Neural cell (in vitro differentiated cells): ENCODE results near the gene COMMD4. TPM values are rescaled to one million over a fixed set of nuclear protein-coding genes. Genes with fewer than 3 reads are reported as not detected.

Source experiments
- H2AFZ ChIP-seq: fragments of 200-600, 300-800 bp; sonication (generic), shearing (Covaris generic); 2 replicates; pipeline ENCODE4 v1.6.0; 2014; ENCODE audit warnings: low read depth, mild to moderate bottlenecking, antibody characterized with exemption, low read length, moderate library complexity
- H3F3A ChIP-seq: fragments of 200-600 bp; shearing (Covaris generic); 2 replicates; pipeline ENCODE4 v1.6.1; 2016; ENCODE audit warnings: mild to moderate bottlenecking, moderate library complexity, mixed read lengths, antibody characterized with exemption, low read length; ENCODE audit not compliant: insufficient read depth, poor library complexity, severe bottlenecking
- H3K27ac ChIP-seq: fragments of 200-600, 300-800 bp; sonication (generic), shearing (Covaris generic); 2 replicates; pipeline ENCODE4 v1.5.1; 2014; ENCODE audit warnings: mild to moderate bottlenecking, low read length, moderate library complexity
- H3K27me3 ChIP-seq: fragments of 300-800, 200-600 bp; sonication (generic), shearing (Covaris generic); 2 replicates; pipeline ENCODE4 v1.6.0; 2014; ENCODE audit warnings: mild to moderate bottlenecking, low read depth, low read length, moderate library complexity; ENCODE audit not compliant: insufficient read depth
- H3K36me3 ChIP-seq: fragments of 300-800, 200-600 bp; sonication (generic), shearing (Covaris generic); 2 replicates; pipeline ENCODE4 v1.5.1; 2014; ENCODE audit warnings: mild to moderate bottlenecking, antibody characterized with exemption, low read length, moderate library complexity; ENCODE audit not compliant: insufficient read depth
- H3K4me2 ChIP-seq: fragments of 300-800, 200-600 bp; sonication (generic), shearing (Covaris generic); 2 replicates; pipeline ENCODE4 v1.6.0; 2014; ENCODE audit warnings: mild to moderate bottlenecking, low read length
- H3K4me3 ChIP-seq: fragments of 300-800, 200-600 bp; sonication (generic), shearing (Covaris generic); 2 replicates; pipeline ENCODE4 v1.5.1; 2014; ENCODE audit warnings: mild to moderate bottlenecking, low read length, moderate library complexity
- H3K79me2 ChIP-seq: fragments of 200-600 bp; shearing (Covaris generic); replicated peaks from 2 replicates; pipeline ENCODE4 v1.6.0; 2014; ENCODE audit warnings: mild to moderate bottlenecking, low read length, moderate library complexity; ENCODE audit not compliant: insufficient read depth
- H3K9ac ChIP-seq: fragments of 300-800, 200-600 bp; sonication (generic), shearing (Covaris generic); 2 replicates; pipeline ENCODE4 v1.6.1; 2016; ENCODE audit warnings: mild to moderate bottlenecking, low read length, mixed read lengths
- H3K9me2 ChIP-seq: fragments of 200-600 bp; shearing (Covaris generic); 2 replicates; pipeline ENCODE4 v1.6.1; 2016; ENCODE audit warnings: mild to moderate bottlenecking, low read length, mixed read lengths; ENCODE audit not compliant: insufficient read depth
- H3K9me3 ChIP-seq: fragments of 200-600, 300-800 bp; sonication (generic), shearing (Covaris generic); 2 replicates; pipeline ENCODE4 v1.6.1; 2016; ENCODE audit warnings: mild to moderate bottlenecking, mixed run types, low read length, moderate library complexity, mixed read lengths
- H4K20me1 ChIP-seq: fragments of 200-600 bp; shearing (Covaris generic); 2 replicates; pipeline ENCODE4 v1.6.1; 2016; ENCODE audit warnings: mild to moderate bottlenecking, mixed run types; ENCODE audit not compliant: insufficient read depth
- CTCF ChIP-seq: fragments of 450-650 bp; IDR thresholded peaks from 2 replicates; pipeline ENCODE4 v1.5.1; 2014; ENCODE audit warnings: antibody characterized with exemption, mild to moderate bottlenecking, moderate library complexity; ENCODE audit not compliant: poor library complexity, severe bottlenecking
- EP300 ChIP-seq: fragments of 450-650 bp; conservative IDR thresholded peaks from 2 replicates; pipeline ENCODE4 v1.6.1; 2014; ENCODE audit warnings: antibody characterized with exemption, mild to moderate bottlenecking, moderate library complexity; ENCODE audit not compliant: poor library complexity, severe bottlenecking
- MXI1 ChIP-seq: fragments of 450-650 bp; conservative IDR thresholded peaks from 2 replicates; pipeline ENCODE4 v1.6.1; 2014; ENCODE audit warnings: antibody characterized with exemption, mild to moderate bottlenecking; ENCODE audit not compliant: poor library complexity, severe bottlenecking
- POLR2AphosphoS5 ChIP-seq: IDR thresholded peaks from 2 replicates; pipeline ENCODE4 v1.6.1; 2012
- RAD21 ChIP-seq: fragments of 450-650 bp; conservative IDR thresholded peaks from 2 replicates; pipeline ENCODE4 v1.6.1; 2014; ENCODE audit warnings: antibody characterized with exemption, mild to moderate bottlenecking, moderate library complexity
- REST ChIP-seq: IDR thresholded peaks from 2 replicates; pipeline ENCODE4 v1.6.1; 2012; ENCODE audit warnings: borderline replicate concordance
- SMC3 ChIP-seq: fragments of 450-650 bp; conservative IDR thresholded peaks from 2 replicates; pipeline ENCODE4 v1.6.1; 2014; ENCODE audit warnings: antibody characterized with exemption, mild to moderate bottlenecking, moderate library complexity; ENCODE audit not compliant: poor library complexity
- TAF1 ChIP-seq: IDR thresholded peaks from 2 replicates; pipeline ENCODE4 v1.6.1; 2012; ENCODE audit warnings: low read depth
- polyA plus RNA-seq: library from polyadenylated mRNA; depleted of rRNA; stranded (reverse); fragments of >200 nt; gene quantifications from 2 replicates; pipeline ENCODE4 v1.2.3, GENCODE V29; 2014

The COMMD4 gene
- polyA plus RNA-seq, 1 donor from 2014 or later, result 103 TPM

GRCh38 chr15:75346796-75347221 lies 10.9 kb downstream of the COMMD4 start, which contains the start of gene NEIL1:
Gene NEIL1, plus strand, starts transcription at chr15:75347039. Its CDS starts 1,867 bp downstream, at chr15:75348906.
- Histone ChIP-seq H3K9ac (peak within 1 kb of the TSS; percentile 62), H3K9me3 (no peaks in the 10 kb centered on the region), H2AFZ (peak within 1 kb of the TSS; percentile 56), H3K36me3 (no peaks in the 10 kb centered on the region), H3K9me2 (no peaks in the 10 kb centered on the region), H4K20me1 (no peaks in the 10 kb centered on the region), H3K27me3 (peaks cover 25% of the 10 kb centered on the region), H3K4me2 (peak within 1 kb of the TSS; percentile 68), H3K79me2 (no peaks in the 10 kb centered on the region), H3K27ac (no peak within 1 kb of the TSS), H3F3A (no peaks in the 10 kb centered on the region), H3K4me3 (peak within 1 kb of the TSS; percentile 81)
- TF ChIP-seq POLR2AphosphoS5 (no peak), SMC3 (no peak), RAD21 (no peak), TAF1 (no peak), CTCF (no peak), REST (no peak), MXI1 (no peak), EP300 (no peak)

GRCh38 chr15:75347222-75348033 lies 11.6 kb downstream of the COMMD4 start:
- H2AFZ ChIP-seq, result peak overlapping the region; percentile 56

More at GRCh38 chr15:75347222-75348033, 11.6 kb downstream of the COMMD4 start:
- Histone ChIP-seq H3K79me2 (no peaks in the 10 kb centered on the region), H3K9me2 (no peaks in the 10 kb centered on the region), H3K36me3 (no peaks in the 10 kb centered on the region), H3K4me2 (peak overlapping the region; percentile 68), H3K27me3 (peaks cover 25% of the 10 kb centered on the region), H3K27ac (no peak overlapping the region), H3F3A (no peaks in the 10 kb centered on the region), H3K9me3 (no peaks in the 10 kb centered on the region), H3K9ac (peak overlapping the region; percentile 62), H4K20me1 (no peaks in the 10 kb centered on the region), H3K4me3 (peak overlapping the region; percentile 81)
- TF ChIP-seq POLR2AphosphoS5 (peak; percentile 15), TAF1 (no peak), MXI1 (peak; percentile 22), CTCF (peak; percentile 7)
